NCI-H187 (cell line): ENCODE data around the gene CATSPER2.
"Not testable (repeated sequence)": the region's sequence is repeated elsewhere in the genome, so short reads cannot be mapped to it uniquely, and the experiment has no call there.

Experiments used
- DNase-seq, 2 experiments: peaks; one replicate each; lab custom pipeline; 2025; lab: John Stamatoyannopoulos, UW

CATSPER2 gene

GRCh38 chr15:43593328-43594190 is 55.1 kb downstream of the CATSPER2 start, which contains the start of gene CKMT1B:
TSS of gene CKMT1B (plus strand) at chr15:43594027. CDS start at chr15:43594219, 192 bp downstream.
- DNase-seq = not testable (repeated sequence)

- not testable (repeated sequence) for DNase-seq
Measured at GRCh38 chr15:43592841-43593240, 55.8 kb downstream of the CATSPER2 start.

- DNase-seq = not testable (repeated sequence)
Measured at GRCh38 chr15:43589778-43590466, 58.7 kb downstream of the CATSPER2 start, which contains the start of gene PPIP5K1. TSS of gene PPIP5K1 (minus strand) at chr15:43590208. CDS start at chr15:43584504, 5,704 bp downstream.
